Transverse colon (tissue), 4 donors: ENCODE results near the gene NSMF.

ENCODE experiments used
- EP300 ChIP-seq: sonication (generic); formaldehyde crosslinking; IDR thresholded peaks from one replicate; pipeline ENCODE4 v1.6.1; 2017; ENCODE audit warnings: antibody characterized with exemption, low read depth
- POLR2A ChIP-seq: fragments of 450-650 bp; IDR thresholded peaks from one replicate; pipeline ENCODE4 v1.6.1; 2016; ENCODE audit warnings: antibody characterized with exemption, mild to moderate bottlenecking, moderate library complexity
- POLR2AphosphoS5 ChIP-seq, 3 donors: sonication (generic); formaldehyde crosslinking; IDR thresholded peaks; one replicate each; pipeline ENCODE4 v1.6.1; 2016; ENCODE audit warnings: antibody characterized with exemption in 3 of 3
- TF ChIP-seq, protein P1 (sequence below), 5 experiments: fragments of 200-600 bp in 3 of 5; fragments of 450-650 bp in 2 of 5; sonication (generic) in 3 of 5; IDR thresholded peaks; 1 replicate in 2 of 5; 2 replicates in 3 of 5; pipeline ENCODE4 v1.5.1; 2016 to 2017; ENCODE audit warnings: antibody characterized with exemption in 5 of 5, inconsistent platforms in 3 of 5, mild to moderate bottlenecking in 2 of 5, moderate library complexity in 1 of 5

DNA sequence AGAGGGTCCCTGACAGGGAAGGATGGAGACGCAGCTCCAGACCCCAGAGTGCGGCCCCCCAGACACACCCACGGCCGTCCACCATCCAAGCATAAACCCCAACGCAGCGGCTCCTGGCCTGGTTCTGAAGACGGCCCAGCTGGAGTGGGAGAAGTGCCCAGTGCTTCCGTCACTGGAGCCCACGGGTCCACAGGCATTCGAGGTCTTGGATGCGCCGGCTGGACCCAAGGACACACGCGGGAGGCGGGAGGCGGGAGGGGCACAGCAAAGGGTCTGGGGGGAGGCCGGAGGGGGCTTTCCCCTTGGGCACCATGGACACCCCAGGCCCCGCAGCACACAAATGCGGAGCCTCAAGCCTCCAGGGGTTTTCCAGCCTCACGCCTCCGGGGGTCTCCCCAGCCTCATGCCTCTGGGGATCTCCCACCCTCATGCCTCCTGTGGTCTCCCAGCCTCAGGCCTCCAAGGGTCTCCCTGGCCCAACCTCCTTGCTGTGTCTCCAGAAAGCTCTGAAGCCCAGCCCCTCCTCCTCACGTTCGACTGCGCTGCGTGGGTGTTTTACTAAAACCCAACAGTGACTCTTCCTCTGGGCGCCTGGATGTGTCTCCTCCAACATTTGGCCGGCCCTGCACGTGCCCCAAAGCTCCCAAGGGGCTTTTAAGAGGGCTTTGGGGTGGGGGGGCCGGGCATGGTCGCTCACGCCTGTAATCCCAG lies 51.4 kb downstream of the NSMF start:
- TF ChIP-seq, protein P1, sequence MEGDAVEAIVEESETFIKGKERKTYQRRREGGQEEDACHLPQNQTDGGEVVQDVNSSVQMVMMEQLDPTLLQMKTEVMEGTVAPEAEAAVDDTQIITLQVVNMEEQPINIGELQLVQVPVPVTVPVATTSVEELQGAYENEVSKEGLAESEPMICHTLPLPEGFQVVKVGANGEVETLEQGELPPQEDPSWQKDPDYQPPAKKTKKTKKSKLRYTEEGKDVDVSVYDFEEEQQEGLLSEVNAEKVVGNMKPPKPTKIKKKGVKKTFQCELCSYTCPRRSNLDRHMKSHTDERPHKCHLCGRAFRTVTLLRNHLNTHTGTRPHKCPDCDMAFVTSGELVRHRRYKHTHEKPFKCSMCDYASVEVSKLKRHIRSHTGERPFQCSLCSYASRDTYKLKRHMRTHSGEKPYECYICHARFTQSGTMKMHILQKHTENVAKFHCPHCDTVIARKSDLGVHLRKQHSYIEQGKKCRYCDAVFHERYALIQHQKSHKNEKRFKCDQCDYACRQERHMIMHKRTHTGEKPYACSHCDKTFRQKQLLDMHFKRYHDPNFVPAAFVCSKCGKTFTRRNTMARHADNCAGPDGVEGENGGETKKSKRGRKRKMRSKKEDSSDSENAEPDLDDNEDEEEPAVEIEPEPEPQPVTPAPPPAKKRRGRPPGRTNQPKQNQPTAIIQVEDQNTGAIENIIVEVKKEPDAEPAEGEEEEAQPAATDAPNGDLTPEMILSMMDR (IDR thresholded peaks at IDR 0.05) = no peak
- TF ChIP-seq POLR2AphosphoS5 (IDR thresholded peaks at IDR 0.05) (no peak), POLR2A (no peak), EP300 (no peak)
